Stimulated activated CD8-positive, alpha-beta memory T cell treated with anti-CD3 and anti-CD28 coated beads, Interleukin-12 subunit alpha, Interleukin-12 subunit beta, amount 100 ng/mL, for 4 hours (primary cell): ENCODE results near the gene MAN2A1.
"Not testable (repeated sequence)": the region's sequence is repeated elsewhere in the genome, so short reads cannot be mapped to it uniquely, and the experiment has no call there.

Experiments used
- DNase-seq: peaks from one replicate; pipeline ENCODE4 v3.0.0-alpha.2; 2020; ENCODE audit warnings: low read depth

The MAN2A1 gene

GRCh38 chr5:109868737-109869136 lies 179.0 kb downstream of the MAN2A1 start:
- no peak for DNase-seq

GRCh38 chr5:109873687-109874086 lies 184.0 kb downstream of the MAN2A1 start:
- DNase-seq, result no peak

- DNase-seq, result no peak
These were observed 184.4 kb downstream of the MAN2A1 start for GRCh38 chr5:109874108-109874507.

GRCh38 chr5:109876030-109876725 lies 186.5 kb downstream of the MAN2A1 start:
- no peak for DNase-seq

GRCh38 chr5:109876941-109877669 lies 187.4 kb downstream of the MAN2A1 start:
- no peak for DNase-seq

GRCh38 chr5:109877670-109878045 lies 187.9 kb downstream of the MAN2A1 start:
- no peak for DNase-seq

- no peak for DNase-seq
These were observed 189.2 kb downstream of the MAN2A1 start for GRCh38 chr5:109878887-109879286.

GRCh38 chr5:109880907-109881685 lies 191.4 kb downstream of the MAN2A1 start:
- DNase-seq, result no peak

GRCh38 chr5:109882546-109882945 lies 192.8 kb downstream of the MAN2A1 start:
- no peak for DNase-seq

GRCh38 chr5:109884676-109885075 lies 194.9 kb downstream of the MAN2A1 start:
- no peak for DNase-seq

GRCh38 chr5:109885205-109885604 lies 195.5 kb downstream of the MAN2A1 start:
- DNase-seq, result no peak

- no peak for DNase-seq
These were observed 199.3 kb downstream of the MAN2A1 start for GRCh38 chr5:109888989-109889388.

GRCh38 chr5:109893271-109893670 lies 203.5 kb downstream of the MAN2A1 start:
- not testable (repeated sequence) for DNase-seq

GRCh38 chr5:109898269-109899162 lies 208.8 kb downstream of the MAN2A1 start:
- DNase-seq, result no peak

GRCh38 chr5:109899163-109899535 lies 209.4 kb downstream of the MAN2A1 start:
- DNase-seq, result no peak

GRCh38 chr5:109900461-109900860 lies 210.7 kb downstream of the MAN2A1 start:
- no peak for DNase-seq

GRCh38 chr5:109900911-109901627 lies 211.3 kb downstream of the MAN2A1 start:
- no peak for DNase-seq

- DNase-seq, result no peak
These were observed 211.9 kb downstream of the MAN2A1 start for GRCh38 chr5:109901628-109901981.

GRCh38 chr5:109903061-109903460 lies 213.3 kb downstream of the MAN2A1 start:
- DNase-seq, result no peak

GRCh38 chr5:109905906-109906305 lies 216.2 kb downstream of the MAN2A1 start:
- DNase-seq, result no peak

GRCh38 chr5:109907189-109907588 lies 217.5 kb downstream of the MAN2A1 start:
- DNase-seq, result no peak
